Neural progenitor cell (in vitro differentiated cells): ENCODE results near the gene SMURF1.

Experiments
- EZH2 ChIP-seq: fragments of 200-600 bp; sonication (generic); IDR thresholded peaks from 2 replicates; pipeline ENCODE4 v1.6.1; 2017; ENCODE audit warnings: antibody characterized with exemption, mild to moderate bottlenecking, moderate library complexity
- EZH2phosphoT487 ChIP-seq: fragments of 200-600 bp; sonication (generic); IDR thresholded peaks from 2 replicates; pipeline ENCODE4 v1.6.1; 2017; ENCODE audit warnings: antibody characterized with exemption
- TF ChIP-seq, protein P1 (sequence below): fragments of 200-600 bp; sonication (generic); IDR thresholded peaks from 2 replicates; pipeline ENCODE4 v1.5.1; 2017; ENCODE audit warnings: antibody characterized with exemption, mild to moderate bottlenecking

DNA sequence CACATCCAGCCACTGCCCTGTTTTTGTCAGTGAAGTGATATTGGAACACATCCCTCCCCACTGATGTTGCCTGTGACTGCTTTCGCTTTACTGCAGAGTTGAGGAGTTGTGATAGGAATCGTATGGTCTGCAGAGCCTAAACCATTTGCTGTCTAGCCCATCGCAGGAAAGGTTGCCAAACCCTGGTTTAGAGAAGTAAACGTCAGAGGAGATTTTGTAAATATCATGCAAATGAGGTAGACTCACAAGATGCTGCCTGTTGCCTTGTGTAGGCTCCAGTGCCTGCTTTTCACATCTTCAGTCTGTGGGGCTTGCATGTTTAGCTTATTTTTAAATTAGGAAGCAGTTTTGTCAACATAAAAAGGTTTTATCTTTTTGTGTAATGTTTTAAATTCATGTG lies 158.5 kb downstream of the SMURF1 start:
- TF ChIP-seq, protein P1, sequence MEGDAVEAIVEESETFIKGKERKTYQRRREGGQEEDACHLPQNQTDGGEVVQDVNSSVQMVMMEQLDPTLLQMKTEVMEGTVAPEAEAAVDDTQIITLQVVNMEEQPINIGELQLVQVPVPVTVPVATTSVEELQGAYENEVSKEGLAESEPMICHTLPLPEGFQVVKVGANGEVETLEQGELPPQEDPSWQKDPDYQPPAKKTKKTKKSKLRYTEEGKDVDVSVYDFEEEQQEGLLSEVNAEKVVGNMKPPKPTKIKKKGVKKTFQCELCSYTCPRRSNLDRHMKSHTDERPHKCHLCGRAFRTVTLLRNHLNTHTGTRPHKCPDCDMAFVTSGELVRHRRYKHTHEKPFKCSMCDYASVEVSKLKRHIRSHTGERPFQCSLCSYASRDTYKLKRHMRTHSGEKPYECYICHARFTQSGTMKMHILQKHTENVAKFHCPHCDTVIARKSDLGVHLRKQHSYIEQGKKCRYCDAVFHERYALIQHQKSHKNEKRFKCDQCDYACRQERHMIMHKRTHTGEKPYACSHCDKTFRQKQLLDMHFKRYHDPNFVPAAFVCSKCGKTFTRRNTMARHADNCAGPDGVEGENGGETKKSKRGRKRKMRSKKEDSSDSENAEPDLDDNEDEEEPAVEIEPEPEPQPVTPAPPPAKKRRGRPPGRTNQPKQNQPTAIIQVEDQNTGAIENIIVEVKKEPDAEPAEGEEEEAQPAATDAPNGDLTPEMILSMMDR: no peak
- TF ChIP-seq EZH2: no peak
- no peak for TF ChIP-seq EZH2phosphoT487
